ENCODE results near the gene PSMD3.

The PSMD3 gene

GRCh38 chr17:39955726-39956225 is 24.8 kb upstream of the PSMD3 start:
- no peak for DNase-seq (ENCODE audit: low read depth in 2 of 3, low spot score in 1 of 3)

DNA sequence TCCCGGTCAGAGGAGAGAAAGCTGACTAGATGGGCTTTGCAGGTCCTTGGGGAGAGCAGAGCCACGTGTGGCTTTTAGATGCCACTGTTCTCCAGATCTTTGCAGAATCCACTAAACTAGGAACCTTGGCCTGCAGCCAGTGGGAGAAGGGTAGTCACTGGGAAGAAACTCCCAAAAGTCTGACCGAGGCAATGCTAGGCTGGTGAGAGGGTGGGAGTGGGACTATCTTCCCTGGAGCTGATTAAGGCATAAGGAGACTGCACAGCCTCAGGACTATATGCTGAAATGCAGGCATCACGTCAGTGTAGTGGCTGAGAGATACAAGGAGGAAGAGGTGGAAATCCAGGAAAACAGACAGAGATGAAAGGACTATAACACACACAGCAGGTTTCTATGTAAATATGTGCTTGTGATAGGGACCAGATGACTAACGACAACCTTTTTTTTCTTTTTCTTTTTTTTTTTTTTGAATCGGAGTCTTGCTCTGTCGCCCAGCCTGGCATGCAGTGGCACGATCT is 20.0 kb upstream of the PSMD3 start:
- DNase-seq (ENCODE audit: low read depth in 2 of 3, low spot score in 1 of 3) = no peak

GRCh38 chr17:39962642-39963220 is 17.9 kb upstream of the PSMD3 start, which contains the start of gene GSDMA:
Gene GSDMA, plus strand, starts transcription at chr17:39963004. Its CDS starts 2,684 bp downstream, at chr17:39965688.
- DNase-seq (ENCODE audit: low read depth in 2 of 3, low spot score in 1 of 3) = no peak

DNA sequence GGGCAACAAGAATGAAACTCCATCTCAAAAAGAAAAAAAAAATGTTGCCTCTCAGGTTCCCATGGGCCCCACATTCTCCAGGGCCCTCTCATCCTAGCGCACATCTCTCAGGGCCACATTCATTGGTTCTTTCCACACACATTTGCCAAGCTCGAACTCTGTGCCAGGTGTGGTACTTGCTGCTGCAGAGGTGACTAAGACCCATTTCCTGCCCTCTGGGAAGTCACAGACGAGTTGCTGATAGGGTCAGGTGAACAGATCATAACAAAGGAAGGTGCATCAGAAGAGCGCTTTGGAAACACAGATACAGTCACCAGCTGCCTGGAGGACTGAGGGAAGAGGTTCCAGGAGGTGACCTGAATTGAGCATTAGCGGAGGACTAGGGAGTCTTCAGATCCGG is 16.8 kb upstream of the PSMD3 start:
- peak in 1 of 3 donors; percentile 20 for DNase-seq (ENCODE audit: low read depth in 2 of 3, low spot score in 1 of 3)

DNA sequence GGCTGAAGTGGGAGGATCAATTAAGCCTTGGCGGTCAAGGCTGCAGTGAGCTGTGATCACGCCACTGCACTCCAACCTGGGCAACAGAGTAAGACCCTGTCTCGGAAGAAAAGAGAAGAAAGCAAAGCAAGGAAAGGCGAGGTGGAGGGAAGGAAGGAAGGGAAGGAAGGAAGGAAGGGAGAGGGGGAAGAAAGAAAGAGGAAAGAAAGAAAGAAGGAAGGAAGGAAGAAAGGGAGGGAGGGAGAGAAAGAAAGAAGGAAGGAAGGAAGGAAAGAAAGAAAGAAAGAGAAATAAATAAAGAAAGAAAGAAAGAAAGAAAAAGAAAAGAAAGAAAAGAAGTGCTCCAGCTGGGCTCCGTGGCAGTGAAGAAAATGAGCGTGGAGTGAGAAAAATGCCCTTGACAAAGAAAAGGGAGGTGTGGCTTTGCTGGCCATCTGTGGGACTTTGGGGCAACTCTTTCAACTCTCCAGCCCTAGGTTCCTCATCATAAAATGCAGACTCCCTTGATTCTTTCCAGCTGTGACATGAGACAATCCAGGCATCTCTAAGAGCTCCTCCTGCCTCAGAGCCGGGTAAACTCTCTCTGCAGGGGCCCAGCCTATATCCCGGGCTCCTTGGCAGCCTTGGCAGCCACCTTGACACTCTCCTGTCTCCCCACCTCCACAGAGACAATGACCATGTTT is 15.4 kb upstream of the PSMD3 start:
- no peak for DNase-seq (ENCODE audit: low read depth in 2 of 3, low spot score in 1 of 3)

GRCh38 chr17:39966771-39967170 is 13.8 kb upstream of the PSMD3 start:
- no peak for DNase-seq (ENCODE audit: low read depth in 2 of 3, low spot score in 1 of 3)

GRCh38 chr17:39968761-39969160 is 11.8 kb upstream of the PSMD3 start:
- DNase-seq (ENCODE audit: low read depth in 2 of 3, low spot score in 1 of 3) = no peak

GRCh38 chr17:39969375-39969774 is 11.2 kb upstream of the PSMD3 start:
- no peak for DNase-seq (ENCODE audit: low read depth in 2 of 3, low spot score in 1 of 3)

- DNase-seq (ENCODE audit: low read depth in 2 of 3, low spot score in 1 of 3) = no peak
Measured at GRCh38 chr17:39970157-39970692, 10.4 kb upstream of the PSMD3 start.

GRCh38 chr17:39971076-39971603 is 9.5 kb upstream of the PSMD3 start:
- DNase-seq (ENCODE audit: low read depth in 2 of 3, low spot score in 1 of 3) = no peak

DNA sequence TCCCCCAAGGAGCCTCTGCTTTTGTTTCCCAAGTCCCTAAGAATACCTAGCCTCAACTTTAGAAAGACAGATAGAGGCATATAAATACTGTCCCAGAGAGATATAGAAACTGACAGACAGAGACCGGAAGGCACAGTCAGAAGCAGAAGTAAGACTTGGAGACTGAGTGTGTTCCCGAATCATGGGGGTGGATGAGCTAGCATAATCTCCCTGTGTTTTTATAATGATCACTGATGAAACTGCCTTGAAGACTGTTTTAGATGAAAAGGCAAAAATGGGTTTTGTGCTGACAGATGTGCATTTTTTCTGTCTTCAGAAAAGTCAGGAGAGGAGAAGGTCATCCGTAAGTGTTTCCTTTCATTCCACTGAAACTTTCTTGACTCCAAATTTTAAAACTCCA is 8.3 kb upstream of the PSMD3 start:
- no peak for DNase-seq (ENCODE audit: low read depth in 2 of 3, low spot score in 1 of 3)

GRCh38 chr17:39973496-39973895 is 7.1 kb upstream of the PSMD3 start:
- no peak for DNase-seq (ENCODE audit: low read depth in 2 of 3, low spot score in 1 of 3)

DNA sequence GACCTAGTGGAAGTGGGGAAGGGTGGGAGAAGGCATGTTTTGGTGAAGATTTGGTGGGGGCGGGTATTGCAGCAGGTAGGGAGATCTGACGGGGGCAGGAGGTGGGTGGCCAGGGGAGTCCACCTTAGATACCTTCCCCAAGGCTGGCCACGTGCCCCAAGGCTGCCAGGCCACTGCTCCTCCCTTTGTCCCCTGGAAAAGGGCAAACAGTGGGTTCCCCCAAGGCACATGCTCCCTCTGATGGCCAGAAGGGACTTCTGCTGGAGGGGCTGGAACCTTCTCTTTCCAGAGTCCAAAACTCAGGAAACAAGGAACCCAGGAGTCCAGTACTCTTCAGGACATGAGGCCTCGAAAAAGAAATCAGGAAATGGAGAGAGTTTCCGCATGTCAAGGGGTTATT is 6.2 kb upstream of the PSMD3 start:
- DNase-seq (ENCODE audit: low read depth in 2 of 3, low spot score in 1 of 3) = no peak

DNA sequence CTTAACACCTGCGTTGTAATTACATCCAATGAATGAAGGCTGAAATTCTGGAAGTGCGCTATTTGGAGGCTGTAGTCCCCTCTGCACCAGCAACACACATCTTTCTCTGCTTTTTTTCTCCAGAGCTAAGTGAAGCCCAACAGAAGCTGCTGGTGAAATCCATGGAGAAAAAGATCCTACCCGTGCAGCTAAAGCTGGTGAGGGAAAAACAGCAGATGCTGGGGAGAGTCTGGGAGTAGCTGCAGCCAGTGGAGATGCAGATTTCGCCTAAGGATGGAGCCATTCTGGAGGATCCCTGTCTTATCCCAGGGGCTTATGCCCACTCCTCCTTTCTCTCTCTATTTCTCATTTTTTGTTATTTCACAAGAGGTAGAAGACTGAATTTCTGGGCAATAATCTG is 4.8 kb upstream of the PSMD3 start:
- DNase-seq (ENCODE audit: low read depth in 2 of 3, low spot score in 1 of 3) = no peak

GRCh38 chr17:39979016-39979670 is 1.5 kb upstream of the PSMD3 start:
- no peak for DNase-seq (ENCODE audit: low read depth in 2 of 3, low spot score in 1 of 3)

- DNase-seq (ENCODE audit: low read depth in 2 of 3, low spot score in 1 of 3) = peak in 2 of 3 donors; percentile 3 to 10
Measured at GRCh38 chr17:39979893-39980350, 685 bp upstream of the PSMD3 start.

GRCh38 chr17:39981207-39981741 is 667 bp downstream of the PSMD3 start:
- no peak for DNase-seq (ENCODE audit: low read depth in 2 of 3, low spot score in 1 of 3)

DNA sequence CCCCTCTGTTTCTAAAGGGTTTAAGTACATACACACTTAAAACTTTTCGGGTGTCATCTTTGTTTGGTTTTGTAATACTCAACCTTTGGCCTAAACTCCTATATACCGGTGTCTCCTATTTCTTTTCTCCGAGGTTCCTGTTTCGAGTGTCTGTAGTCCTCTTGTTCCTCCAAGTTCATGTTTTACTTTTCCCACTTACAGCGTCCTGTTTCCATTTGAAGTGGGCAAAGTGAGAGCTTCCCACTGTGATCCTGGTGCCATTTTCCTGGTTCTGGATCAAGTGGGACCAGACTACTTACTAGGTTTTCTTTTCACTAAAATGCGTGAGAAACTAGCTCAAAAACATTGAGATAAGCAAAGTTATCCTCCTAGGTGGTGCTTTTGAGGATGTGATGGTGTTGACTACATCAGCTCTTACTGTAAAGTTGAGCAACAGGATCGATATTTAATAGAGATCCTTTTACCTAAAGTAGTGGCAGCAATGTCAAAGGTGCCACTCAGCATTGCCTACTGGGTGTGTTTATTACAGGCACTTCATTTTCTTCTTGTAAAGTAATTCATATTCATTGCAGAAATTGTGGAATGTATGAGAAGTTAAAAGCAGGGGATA is 1.3 kb downstream of the PSMD3 start:
- DNase-seq (ENCODE audit: low read depth in 2 of 3, low spot score in 1 of 3) = no peak

- no peak for DNase-seq (ENCODE audit: low read depth in 2 of 3, low spot score in 1 of 3)
Measured at GRCh38 chr17:39988206-39988810, 7.7 kb downstream of the PSMD3 start.

DNA sequence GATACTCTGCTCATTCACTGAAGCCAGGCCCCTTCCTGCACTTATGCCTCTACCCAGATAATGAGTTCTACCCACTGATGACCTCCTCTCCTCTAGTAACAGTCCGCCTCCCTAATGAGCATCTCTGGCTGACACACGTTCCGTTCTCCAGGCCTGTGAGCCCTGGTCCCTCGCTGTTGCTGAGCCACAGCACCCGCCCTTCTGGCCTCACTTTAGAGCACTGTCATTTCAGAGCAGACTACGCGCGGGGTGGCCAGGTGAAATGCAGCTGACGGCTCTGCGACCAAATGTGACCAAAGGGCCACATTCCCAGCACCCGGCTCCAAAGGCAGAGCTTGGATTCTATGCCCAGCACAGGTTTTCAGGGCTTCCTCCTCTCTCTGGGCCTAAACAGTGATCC is 13.8 kb downstream of the PSMD3 start:
- no peak for DNase-seq (ENCODE audit: low read depth in 2 of 3, low spot score in 1 of 3)

All from stimulated activated CD4-positive, alpha-beta T cell treated with anti-CD3 and anti-CD28 coated beads, Interleukin-12 subunit alpha, Interleukin-12 subunit beta, amount 100 ng/mL, for 48 hours (primary cell).